GM21360 (cell line): Measurements from ENCODE around the gene PDIK1L.
"Not testable (repeated sequence)": the region's sequence is repeated elsewhere in the genome, so short reads cannot be mapped to it uniquely, and the experiment has no call there.

Experiments
- ATAC-seq: cut with Tn5 transposase; IDR thresholded peaks from one replicate; pipeline ENCODE4 v1.9.1; 2021; ENCODE audit warnings: mild to moderate bottlenecking, moderate library complexity; ENCODE audit not compliant: unreplicated experiment

Gene PDIK1L

DNA sequence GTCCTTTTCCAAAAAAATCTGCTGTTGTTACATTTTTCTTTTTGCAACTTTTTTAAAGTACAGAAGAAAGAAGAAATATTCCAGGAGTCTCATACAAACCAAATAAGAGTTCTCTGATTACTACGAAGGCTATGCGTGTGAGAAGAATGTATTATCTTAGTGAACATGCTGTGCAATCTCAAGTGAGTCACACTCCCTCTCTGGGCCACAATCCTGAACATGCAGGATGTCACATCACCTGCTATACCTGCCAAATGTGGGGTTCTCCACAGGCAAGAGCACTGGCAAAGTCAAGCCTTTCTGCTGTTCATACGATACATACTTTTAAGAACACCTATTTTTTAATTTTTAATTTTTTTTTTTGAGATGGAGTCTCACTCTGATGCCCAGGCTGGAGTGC is 22.5 kb upstream of the PDIK1L start:
- no peak for ATAC-seq

DNA sequence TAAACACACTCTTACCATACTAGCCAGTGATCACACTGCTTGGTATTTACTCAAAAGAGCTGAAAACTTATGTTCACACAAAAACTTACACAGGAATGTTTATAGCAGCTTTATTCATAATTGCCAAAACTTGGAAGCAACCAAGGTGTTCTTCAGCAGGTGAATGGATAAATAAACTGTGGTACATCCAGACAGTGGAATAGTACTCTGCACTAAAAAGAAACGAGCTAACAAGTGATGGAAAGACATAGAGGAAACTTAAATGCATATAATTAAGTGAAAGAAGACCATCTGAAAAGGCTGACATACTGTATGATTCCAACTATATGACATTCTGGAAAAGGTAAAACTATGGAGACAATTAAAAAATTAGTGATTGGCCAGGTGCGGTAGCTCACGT is 20.7 kb upstream of the PDIK1L start:
- ATAC-seq, result no peak

GRCh38 chr1:26092422-26092821 is 19.2 kb upstream of the PDIK1L start:
- no peak for ATAC-seq

- not testable (repeated sequence) for ATAC-seq
Observed at GRCh38 chr1:26093569-26093968, 18.1 kb upstream of the PDIK1L start.

DNA sequence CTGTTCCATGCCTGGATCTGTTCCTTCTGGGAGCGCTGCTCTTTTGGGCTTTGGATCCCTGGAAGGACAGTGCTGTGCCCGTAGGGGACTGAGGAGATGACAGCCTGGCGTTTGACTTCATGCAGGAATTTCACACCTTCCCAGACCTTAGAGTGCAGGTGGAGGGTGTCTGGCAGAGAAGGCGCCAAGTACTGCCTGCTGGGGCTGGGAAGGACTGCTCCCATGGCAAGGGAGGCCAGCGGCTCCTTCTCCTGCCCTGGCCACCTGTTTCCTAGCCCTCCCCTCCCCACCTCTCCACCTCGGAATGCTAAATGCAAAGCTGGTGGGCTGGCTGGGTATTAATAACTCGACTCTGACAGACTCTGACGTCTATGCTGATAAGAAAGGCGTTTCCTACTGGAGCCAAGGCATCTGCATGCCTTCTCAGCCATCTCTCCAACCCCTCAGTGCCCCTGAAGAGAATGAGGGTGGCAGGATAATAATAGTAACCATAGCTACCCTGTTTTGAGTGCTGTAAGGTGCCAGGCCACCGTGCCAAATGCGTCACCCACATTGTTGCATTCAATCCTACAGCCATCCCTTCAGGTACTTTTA is 17.5 kb upstream of the PDIK1L start:
- ATAC-seq, result no peak

GRCh38 chr1:26094677-26095383 is 16.8 kb upstream of the PDIK1L start:
- ATAC-seq, result no peak

- ATAC-seq, result no peak
Observed at GRCh38 chr1:26096471-26096870, 15.2 kb upstream of the PDIK1L start.

- ATAC-seq, result no peak
Observed at GRCh38 chr1:26097696-26098095, 13.9 kb upstream of the PDIK1L start.

GRCh38 chr1:26098602-26099001 is 13.0 kb upstream of the PDIK1L start:
- no peak for ATAC-seq

DNA sequence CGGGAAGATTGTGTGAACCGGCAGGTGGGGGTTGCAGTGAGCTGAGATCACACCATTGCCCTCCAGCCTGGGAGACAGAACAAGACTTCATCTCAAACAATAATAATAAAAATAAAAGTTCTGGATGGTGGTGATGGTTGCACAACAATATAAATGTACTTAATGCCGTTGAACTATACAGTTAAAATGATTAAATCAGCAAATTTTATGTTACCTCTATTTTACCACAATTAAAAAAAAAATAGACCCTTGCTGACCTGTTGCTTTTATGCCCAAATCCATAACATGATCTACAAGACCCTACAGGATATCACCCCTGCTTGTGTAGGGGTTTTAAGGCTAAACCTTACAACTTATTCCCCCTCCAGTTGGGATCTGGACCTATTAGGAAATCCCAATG is 11.8 kb upstream of the PDIK1L start:
- no peak for ATAC-seq

- ATAC-seq, result not testable (repeated sequence)
Observed at GRCh38 chr1:26100204-26100603, 11.4 kb upstream of the PDIK1L start.

- no peak for ATAC-seq
Observed at GRCh38 chr1:26102119-26102518, 9.5 kb upstream of the PDIK1L start.

DNA sequence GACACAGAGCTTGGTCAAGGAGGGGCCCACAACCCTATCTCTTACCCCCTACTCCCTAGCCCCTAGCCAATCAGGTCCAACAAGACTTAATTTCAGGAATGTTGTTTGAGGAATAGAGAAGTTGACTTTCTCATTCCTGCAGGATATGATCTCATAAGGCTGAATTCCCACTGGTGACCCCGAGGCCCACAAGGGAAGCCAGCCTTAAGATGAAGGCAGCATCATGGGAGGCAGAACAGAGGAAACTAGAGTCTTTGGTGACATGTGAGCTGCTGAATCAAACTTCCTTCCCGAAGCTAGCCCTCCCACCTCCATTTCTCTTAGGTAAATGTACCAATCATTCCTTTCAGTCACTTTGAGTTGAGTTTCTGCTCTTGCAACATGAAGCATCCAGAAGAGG is 9.1 kb upstream of the PDIK1L start:
- no peak for ATAC-seq

- not testable (repeated sequence) for ATAC-seq
Observed at GRCh38 chr1:26105226-26105548, 6.4 kb upstream of the PDIK1L start.

DNA sequence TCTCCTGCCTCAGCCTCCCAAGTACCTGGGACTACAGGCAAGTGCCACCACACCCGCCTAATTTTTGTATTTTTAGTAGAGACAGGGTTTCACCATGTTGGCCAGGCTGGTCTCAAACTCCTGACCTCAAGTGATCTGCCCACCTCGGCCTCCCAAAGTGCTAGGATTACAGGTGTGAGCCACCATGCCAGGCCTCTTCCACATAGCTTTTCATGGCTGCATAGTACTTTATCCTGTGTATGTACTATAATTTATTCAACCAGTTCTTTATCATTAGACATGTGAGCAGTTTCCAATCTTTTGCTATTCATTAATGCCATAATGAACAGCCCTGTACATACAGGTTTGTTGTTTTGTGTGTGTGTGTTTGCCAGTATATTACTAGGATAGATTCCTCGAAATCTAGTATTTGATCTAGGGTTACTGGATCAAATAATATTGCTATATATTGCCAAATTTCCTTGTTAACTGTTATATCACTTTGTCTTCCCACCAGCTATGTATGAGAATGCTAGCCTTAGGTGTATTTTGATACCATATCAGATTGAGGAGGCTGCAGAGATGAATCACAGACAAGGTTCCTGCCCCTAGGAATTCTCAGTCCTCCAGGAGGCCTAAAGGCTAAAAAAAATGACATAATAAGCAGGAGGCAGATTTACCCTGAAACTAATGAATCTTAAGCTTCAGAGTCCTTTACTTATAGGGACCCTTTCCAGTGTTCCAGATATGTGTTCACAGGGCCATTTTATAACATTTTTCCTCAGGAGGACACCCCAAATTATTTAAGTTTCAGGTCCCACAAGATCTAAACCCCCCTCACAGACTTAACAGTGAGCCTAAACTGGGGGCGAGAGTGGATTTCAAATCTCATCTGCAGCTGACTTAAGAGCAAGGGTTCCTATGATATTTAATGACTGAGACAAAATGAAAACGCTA is 2.1 kb upstream of the PDIK1L start:
- no peak for ATAC-seq

- ATAC-seq, result peak; percentile 29
Observed at GRCh38 chr1:26110731-26111529, 694 bp upstream of the PDIK1L start.

GRCh38 chr1:26112407-26112775 is 767 bp downstream of the PDIK1L start:
- ATAC-seq, result no peak

- no peak for ATAC-seq
Observed at GRCh38 chr1:26114165-26114927, 2.7 kb downstream of the PDIK1L start.

DNA sequence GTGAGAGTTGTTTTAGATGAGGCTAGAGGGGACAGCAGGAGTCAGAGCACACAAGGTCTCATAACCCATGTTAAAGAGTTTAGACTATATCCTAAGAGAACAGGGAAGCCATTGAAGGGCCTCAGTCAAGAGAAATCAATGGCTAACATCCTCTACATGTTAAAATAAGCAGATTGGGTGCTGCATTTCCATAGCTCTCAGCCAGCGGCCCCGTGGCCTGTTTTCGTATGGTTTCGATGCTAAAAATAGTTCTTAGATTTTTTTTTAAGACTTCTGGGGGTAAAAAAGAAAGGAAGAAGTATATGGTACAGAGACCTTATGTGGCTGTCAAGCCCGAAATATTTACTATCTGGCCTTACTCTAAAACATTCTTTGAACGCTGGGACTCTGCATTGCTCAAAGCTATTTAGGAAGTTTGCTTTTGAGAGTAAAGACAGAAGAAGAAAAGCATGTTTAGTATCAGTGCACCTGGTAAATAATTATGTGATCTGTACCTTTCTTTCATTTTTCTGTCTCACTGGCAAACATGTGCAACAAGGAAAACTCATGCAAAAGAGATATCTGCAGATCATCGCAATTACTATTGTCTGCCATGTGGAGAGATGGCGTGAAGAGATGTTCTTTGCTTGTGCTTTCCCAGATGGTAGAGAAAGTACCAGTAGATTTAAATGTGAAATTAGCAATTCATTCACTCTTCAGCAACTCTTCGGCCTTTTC is 8.4 kb downstream of the PDIK1L start:
- no peak for ATAC-seq
